Measurements from ENCODE around the gene SFPQ.
"Not testable (repeated sequence)": the region's sequence is repeated elsewhere in the genome, so short reads cannot be mapped to it uniquely, and the experiment has no call there.

SFPQ gene

GRCh38 chr1:35171579-35171978, 21.4 kb downstream of the SFPQ start:
- DNase-seq (ENCODE audit: low spot score): no peak
- TF ChIP-seq CTCF (IDR thresholded peaks at IDR 0.05; ENCODE audit: extremely low read depth, missing control alignments): no peak

GRCh38 chr1:35164893-35165292, 28.1 kb downstream of the SFPQ start:
- TF ChIP-seq CTCF (IDR thresholded peaks at IDR 0.05; ENCODE audit: extremely low read depth, missing control alignments): no peak
- DNase-seq (ENCODE audit: low spot score): no peak

- no peak for DNase-seq (ENCODE audit: low spot score)
- TF ChIP-seq CTCF (IDR thresholded peaks at IDR 0.05; ENCODE audit: extremely low read depth, missing control alignments): no peak
Measured at GRCh38 chr1:35151220-35151619, 41.7 kb downstream of the SFPQ start.

- not testable (repeated sequence) for DNase-seq (ENCODE audit: low spot score)
Measured at GRCh38 chr1:35145892-35146549, 46.9 kb downstream of the SFPQ start.

GRCh38 chr1:35143737-35144508, 49.0 kb downstream of the SFPQ start:
- no peak for TF ChIP-seq CTCF (IDR thresholded peaks at IDR 0.05; ENCODE audit: extremely low read depth, missing control alignments)
- DNase-seq (ENCODE audit: low spot score): no peak

- not testable (repeated sequence) for DNase-seq (ENCODE audit: low spot score)
Measured at GRCh38 chr1:35142728-35143127, 50.2 kb downstream of the SFPQ start.

- DNase-seq (ENCODE audit: low spot score): not testable (repeated sequence)
Measured at GRCh38 chr1:35142294-35142693, 50.7 kb downstream of the SFPQ start.

- DNase-seq (ENCODE audit: low spot score): not testable (repeated sequence)
Measured at GRCh38 chr1:35137590-35137989, 55.4 kb downstream of the SFPQ start.

GRCh38 chr1:35136780-35137179, 56.2 kb downstream of the SFPQ start:
- no peak for DNase-seq (ENCODE audit: low spot score)
- no peak for TF ChIP-seq CTCF (IDR thresholded peaks at IDR 0.05; ENCODE audit: extremely low read depth, missing control alignments)
